ENCODE measurements around the gene OAS3. TPM values are rescaled to one million over a fixed set of nuclear protein-coding genes. Genes with fewer than 3 reads are reported as not detected.

The OAS3 gene
- total RNA-seq, 4 donors from 2014 or later: 19.5 to 30.0 (median 24.1) TPM

DNA sequence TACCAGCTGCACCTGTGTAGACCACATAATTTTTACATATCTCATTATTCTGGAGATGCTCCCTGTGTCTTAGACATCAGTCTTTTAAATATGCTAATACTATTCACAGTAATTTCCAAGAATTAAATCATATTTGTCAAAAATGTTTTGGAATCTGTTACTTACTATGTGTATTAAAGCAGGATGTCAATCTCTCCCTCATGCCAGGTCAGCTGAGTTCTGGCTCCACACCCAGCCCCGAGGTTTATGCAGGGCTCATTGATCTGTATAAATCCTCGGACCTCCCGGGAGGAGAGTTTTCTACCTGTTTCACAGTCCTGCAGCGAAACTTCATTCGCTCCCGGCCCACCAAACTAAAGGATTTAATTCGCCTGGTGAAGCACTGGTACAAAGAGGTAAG lies 67.9 kb downstream of the OAS3 start:
- H3K9me3 ChIP-seq: no peaks in the 10 kb centered on the region
- H3K27ac ChIP-seq: no peak overlapping the region
- no peak overlapping the region for H3K4me3 ChIP-seq
- DNase-seq (ENCODE audit: low spot score in 2 of 2): no peak
- TF ChIP-seq CTCF (IDR thresholded peaks at IDR 0.05): no peak
- no peak for TF ChIP-seq POLR2AphosphoS5 (IDR thresholded peaks at IDR 0.05)
- no peak for TF ChIP-seq POLR2A (IDR thresholded peaks at IDR 0.05)
- TF ChIP-seq EP300 (IDR thresholded peaks at IDR 0.05): no peak
- H3K4me1 ChIP-seq: no peaks in the 10 kb centered on the region
- H3K27me3 ChIP-seq: no peaks in the 10 kb centered on the region
- peaks cover 54% of the 10 kb centered on the region for H3K36me3 ChIP-seq
- 88% methylated on average over 7 of the region's 7 CpGs for WGBS

- Histone ChIP-seq H3K27me3 (no peaks in the 10 kb centered on the region), H3K36me3 (peaks cover 54% of the 10 kb centered on the region), H3K4me3 (no peak overlapping the region), H3K9me3 (no peaks in the 10 kb centered on the region), H3K27ac (no peak overlapping the region), H3K4me1 (no peaks in the 10 kb centered on the region)
- peak in 1 of 2 donors; percentile 53 for DNase-seq (ENCODE audit: low spot score in 2 of 2)
- whole genome bisulfite sequencing: 92% methylated on average over 6 of the region's 6 CpGs
- TF ChIP-seq CTCF (IDR thresholded peaks at IDR 0.05): no peak
- no peak for TF ChIP-seq POLR2AphosphoS5 (IDR thresholded peaks at IDR 0.05)
- TF ChIP-seq EP300 (IDR thresholded peaks at IDR 0.05): no peak
- TF ChIP-seq POLR2A (IDR thresholded peaks at IDR 0.05): no peak
Observed at GRCh38 chr12:113006641-113007040, 68.4 kb downstream of the OAS3 start.

GRCh38 chr12:113007166-113007565 lies 68.9 kb downstream of the OAS3 start:
- Histone ChIP-seq H3K4me3 (no peak overlapping the region), H3K9me3 (no peaks in the 10 kb centered on the region), H3K4me1 (no peaks in the 10 kb centered on the region), H3K36me3 (peaks cover 54% of the 10 kb centered on the region), H3K27ac (no peak overlapping the region), H3K27me3 (no peaks in the 10 kb centered on the region)
- TF ChIP-seq POLR2A (IDR thresholded peaks at IDR 0.05) (no peak), CTCF (IDR thresholded peaks at IDR 0.05) (no peak), POLR2AphosphoS5 (IDR thresholded peaks at IDR 0.05) (no peak), EP300 (IDR thresholded peaks at IDR 0.05) (no peak)
- DNase-seq (ENCODE audit: low spot score in 2 of 2): peak in 1 of 2 donors; percentile 26
- WGBS: 90% methylated on average over 4 of the region's 4 CpGs

GRCh38 chr12:113010701-113011100 lies 72.4 kb downstream of the OAS3 start:
- Histone ChIP-seq H3K27ac (no peak overlapping the region), H3K36me3 (peaks cover 40% of the 10 kb centered on the region), H3K4me1 (no peaks in the 10 kb centered on the region), H3K27me3 (no peaks in the 10 kb centered on the region), H3K4me3 (no peak overlapping the region), H3K9me3 (no peaks in the 10 kb centered on the region)
- 73% methylated on average over 2 of the region's 2 CpGs for WGBS
- TF ChIP-seq POLR2A (IDR thresholded peaks at IDR 0.05): no peak
- no peak for TF ChIP-seq EP300 (IDR thresholded peaks at IDR 0.05)
- no peak for TF ChIP-seq POLR2AphosphoS5 (IDR thresholded peaks at IDR 0.05)
- DNase-seq (ENCODE audit: low spot score in 2 of 2): no peak

GRCh38 chr12:113014565-113014964 lies 76.3 kb downstream of the OAS3 start:
- DNase-seq (ENCODE audit: low spot score in 2 of 2): no peak
- no peak overlapping the region for H3K4me3 ChIP-seq
- H3K4me1 ChIP-seq: no peaks in the 10 kb centered on the region
- H3K36me3 ChIP-seq: peaks cover 12% of the 10 kb centered on the region
- no peak overlapping the region for H3K27ac ChIP-seq
- TF ChIP-seq EP300 (IDR thresholded peaks at IDR 0.05) (no peak), CTCF (IDR thresholded peaks at IDR 0.05) (no peak), POLR2AphosphoS5 (IDR thresholded peaks at IDR 0.05) (no peak), POLR2A (IDR thresholded peaks at IDR 0.05) (no peak)
- no peaks in the 10 kb centered on the region for H3K9me3 ChIP-seq
- 63% methylated on average over 8 of the region's 9 CpGs for WGBS
- no peaks in the 10 kb centered on the region for H3K27me3 ChIP-seq

GRCh38 chr12:113016796-113017195 lies 78.5 kb downstream of the OAS3 start:
- no peak overlapping the region for H3K27ac ChIP-seq
- TF ChIP-seq EP300 (IDR thresholded peaks at IDR 0.05) (no peak), CTCF (IDR thresholded peaks at IDR 0.05) (no peak), POLR2AphosphoS5 (IDR thresholded peaks at IDR 0.05) (no peak), POLR2A (IDR thresholded peaks at IDR 0.05) (no peak)
- 63% methylated on average over 4 of the region's 5 CpGs for whole genome bisulfite sequencing
- DNase-seq (ENCODE audit: low spot score in 2 of 2): no peak
- no peaks in the 10 kb centered on the region for H3K9me3 ChIP-seq
- no peaks in the 10 kb centered on the region for H3K36me3 ChIP-seq
- no peaks in the 10 kb centered on the region for H3K4me1 ChIP-seq
- H3K4me3 ChIP-seq: no peak overlapping the region
- H3K27me3 ChIP-seq: no peaks in the 10 kb centered on the region

All from suprapubic skin (tissue), 4 donors.